ENCODE results near the gene FLNC. TPM values are rescaled to one million over a fixed set of nuclear protein-coding genes. Genes with fewer than 3 reads are reported as not detected.

Gene FLNC
- total RNA-seq, 1 experiment from 2014 or later, result 10.2 TPM

DNA sequence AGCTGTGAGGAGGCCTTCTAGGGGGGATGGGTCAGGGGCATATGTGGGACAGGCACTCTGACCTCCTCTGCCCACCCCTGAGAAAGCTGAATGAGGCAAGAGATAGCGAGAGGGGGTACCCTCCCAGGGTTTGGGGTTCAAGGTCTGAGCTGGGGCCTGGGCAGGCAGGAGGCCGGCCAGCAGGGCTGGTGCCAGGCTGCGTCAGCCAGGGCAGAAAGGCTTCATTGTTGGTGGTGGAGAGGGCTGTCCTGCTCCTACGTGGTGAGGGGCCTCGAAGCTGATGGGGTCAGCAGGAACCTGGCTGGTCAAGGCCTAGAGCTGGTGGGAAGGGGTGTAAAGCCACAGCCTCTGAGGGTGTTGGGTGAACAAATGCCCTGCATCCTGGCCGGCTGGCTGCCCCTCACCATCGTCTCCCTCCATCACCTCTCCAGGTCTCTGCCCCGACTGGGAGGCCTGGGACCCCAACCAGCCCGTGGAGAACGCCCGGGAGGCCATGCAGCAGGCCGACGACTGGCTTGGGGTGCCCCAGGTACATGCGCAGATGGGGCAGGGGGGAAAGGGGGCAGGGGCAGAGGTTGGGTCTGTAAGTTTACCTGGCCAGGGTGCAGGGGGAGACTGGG, 6.6 kb downstream of the FLNC start:
- Histone ChIP-seq H3K4me1 (ENCODE audit: control insufficient read depth, insufficient read depth, low read length) (no peaks in the 10 kb centered on the region), H3K36me3 (ENCODE audit: control insufficient read depth, insufficient read depth, low read length) (no peaks in the 10 kb centered on the region), H3K27ac (ENCODE audit: low read length) (no peak overlapping the region), H3K4me3 (ENCODE audit: low read depth in 2 of 2, low read length in 2 of 2) (no peak overlapping the region), H3K27me3 (ENCODE audit: control insufficient read depth, insufficient read depth, low read length) (no peaks in the 10 kb centered on the region), H3K9me3 (ENCODE audit: control insufficient read depth, insufficient read depth, low read depth, low read length) (no peaks in the 10 kb centered on the region)
- ATAC-seq (no peak), DNase-seq (ENCODE audit: low read depth, low spot score) (no peak)
- in situ Hi-C loops (cut with HindIII; ENCODE audit: low pct_unique_long_range_greater_than_20kb, low sequenced_read_pairs) (no loop called here), intact Hi-C loops (cut with micrococcal nuclease; ENCODE audit: unreplicated experiment) (no loop called here)
- no TSS peak for BruUV-seq (replicated peaks)
- POLR2A ChIA-PET, result no interaction called here
- CTCF ChIA-PET, result no interaction called here
- TF ChIP-seq, protein P1, sequence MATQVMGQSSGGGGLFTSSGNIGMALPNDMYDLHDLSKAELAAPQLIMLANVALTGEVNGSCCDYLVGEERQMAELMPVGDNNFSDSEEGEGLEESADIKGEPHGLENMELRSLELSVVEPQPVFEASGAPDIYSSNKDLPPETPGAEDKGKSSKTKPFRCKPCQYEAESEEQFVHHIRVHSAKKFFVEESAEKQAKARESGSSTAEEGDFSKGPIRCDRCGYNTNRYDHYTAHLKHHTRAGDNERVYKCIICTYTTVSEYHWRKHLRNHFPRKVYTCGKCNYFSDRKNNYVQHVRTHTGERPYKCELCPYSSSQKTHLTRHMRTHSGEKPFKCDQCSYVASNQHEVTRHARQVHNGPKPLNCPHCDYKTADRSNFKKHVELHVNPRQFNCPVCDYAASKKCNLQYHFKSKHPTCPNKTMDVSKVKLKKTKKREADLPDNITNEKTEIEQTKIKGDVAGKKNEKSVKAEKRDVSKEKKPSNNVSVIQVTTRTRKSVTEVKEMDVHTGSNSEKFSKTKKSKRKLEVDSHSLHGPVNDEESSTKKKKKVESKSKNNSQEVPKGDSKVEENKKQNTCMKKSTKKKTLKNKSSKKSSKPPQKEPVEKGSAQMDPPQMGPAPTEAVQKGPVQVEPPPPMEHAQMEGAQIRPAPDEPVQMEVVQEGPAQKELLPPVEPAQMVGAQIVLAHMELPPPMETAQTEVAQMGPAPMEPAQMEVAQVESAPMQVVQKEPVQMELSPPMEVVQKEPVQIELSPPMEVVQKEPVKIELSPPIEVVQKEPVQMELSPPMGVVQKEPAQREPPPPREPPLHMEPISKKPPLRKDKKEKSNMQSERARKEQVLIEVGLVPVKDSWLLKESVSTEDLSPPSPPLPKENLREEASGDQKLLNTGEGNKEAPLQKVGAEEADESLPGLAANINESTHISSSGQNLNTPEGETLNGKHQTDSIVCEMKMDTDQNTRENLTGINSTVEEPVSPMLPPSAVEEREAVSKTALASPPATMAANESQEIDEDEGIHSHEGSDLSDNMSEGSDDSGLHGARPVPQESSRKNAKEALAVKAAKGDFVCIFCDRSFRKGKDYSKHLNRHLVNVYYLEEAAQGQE (IDR thresholded peaks at IDR 0.05; ENCODE audit: insufficient read depth in 1 of 2, low read depth in 2 of 2, low read length in 1 of 2), result no peak
- TF ChIP-seq SIN3A (IDR thresholded peaks at IDR 0.05; ENCODE audit: borderline replicate concordance, insufficient read depth, low read depth, low read length), result no peak

DNA sequence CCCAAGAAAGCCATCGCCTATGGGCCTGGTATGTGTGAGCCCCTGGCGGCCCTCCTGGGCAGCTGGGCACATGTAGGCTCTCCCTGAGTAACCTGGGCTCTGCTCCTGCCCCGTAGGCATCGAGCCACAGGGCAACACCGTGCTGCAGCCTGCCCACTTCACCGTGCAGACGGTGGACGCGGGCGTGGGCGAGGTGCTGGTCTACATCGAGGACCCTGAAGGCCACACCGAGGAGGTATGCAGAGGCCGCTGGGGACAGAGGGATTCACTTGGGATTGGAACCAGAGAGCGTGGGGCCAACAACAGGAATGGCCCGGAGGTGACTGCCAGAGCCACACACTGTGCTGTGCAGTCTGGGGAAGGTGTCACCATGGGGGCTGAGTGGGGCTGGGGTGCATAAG, 7.3 kb downstream of the FLNC start:
- ATAC-seq, result no peak
- H3K27ac ChIP-seq (ENCODE audit: low read length), result no peak overlapping the region
- H3K27me3 ChIP-seq (ENCODE audit: control insufficient read depth, insufficient read depth, low read length), result no peaks in the 10 kb centered on the region
- no peaks in the 10 kb centered on the region for H3K9me3 ChIP-seq (ENCODE audit: control insufficient read depth, insufficient read depth, low read depth, low read length)
- H3K4me3 ChIP-seq (ENCODE audit: low read depth in 2 of 2, low read length in 2 of 2), result no peak overlapping the region
- no peaks in the 10 kb centered on the region for H3K4me1 ChIP-seq (ENCODE audit: control insufficient read depth, insufficient read depth, low read length)
- no peak for DNase-seq (ENCODE audit: low read depth, low spot score)
- in situ Hi-C loops (cut with HindIII; ENCODE audit: low pct_unique_long_range_greater_than_20kb, low sequenced_read_pairs), result no loop called here
- CTCF ChIA-PET, result no interaction called here
- POLR2A ChIA-PET, result no interaction called here
- no peaks in the 10 kb centered on the region for H3K36me3 ChIP-seq (ENCODE audit: control insufficient read depth, insufficient read depth, low read length)
- TF ChIP-seq POLR2AphosphoS5 (IDR thresholded peaks at IDR 0.05; ENCODE audit: low read depth, low read length) (no peak), SIN3A (IDR thresholded peaks at IDR 0.05; ENCODE audit: borderline replicate concordance, insufficient read depth, low read depth, low read length) (no peak), TCF7L2 (IDR thresholded peaks at IDR 0.05; ENCODE audit: low read depth, low read length) (no peak)
- TF ChIP-seq, protein P1 (IDR thresholded peaks at IDR 0.05; ENCODE audit: insufficient read depth in 1 of 2, low read depth in 2 of 2, low read length in 1 of 2), result no peak
- TF ChIP-seq, protein P2, sequence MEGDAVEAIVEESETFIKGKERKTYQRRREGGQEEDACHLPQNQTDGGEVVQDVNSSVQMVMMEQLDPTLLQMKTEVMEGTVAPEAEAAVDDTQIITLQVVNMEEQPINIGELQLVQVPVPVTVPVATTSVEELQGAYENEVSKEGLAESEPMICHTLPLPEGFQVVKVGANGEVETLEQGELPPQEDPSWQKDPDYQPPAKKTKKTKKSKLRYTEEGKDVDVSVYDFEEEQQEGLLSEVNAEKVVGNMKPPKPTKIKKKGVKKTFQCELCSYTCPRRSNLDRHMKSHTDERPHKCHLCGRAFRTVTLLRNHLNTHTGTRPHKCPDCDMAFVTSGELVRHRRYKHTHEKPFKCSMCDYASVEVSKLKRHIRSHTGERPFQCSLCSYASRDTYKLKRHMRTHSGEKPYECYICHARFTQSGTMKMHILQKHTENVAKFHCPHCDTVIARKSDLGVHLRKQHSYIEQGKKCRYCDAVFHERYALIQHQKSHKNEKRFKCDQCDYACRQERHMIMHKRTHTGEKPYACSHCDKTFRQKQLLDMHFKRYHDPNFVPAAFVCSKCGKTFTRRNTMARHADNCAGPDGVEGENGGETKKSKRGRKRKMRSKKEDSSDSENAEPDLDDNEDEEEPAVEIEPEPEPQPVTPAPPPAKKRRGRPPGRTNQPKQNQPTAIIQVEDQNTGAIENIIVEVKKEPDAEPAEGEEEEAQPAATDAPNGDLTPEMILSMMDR (IDR thresholded peaks at IDR 0.05), result no peak
- intact Hi-C loops (cut with micrococcal nuclease; ENCODE audit: unreplicated experiment), result no loop called here
- no TSS peak for BruUV-seq (replicated peaks)
